Endodermal cell (in vitro differentiated cells): ENCODE data around the gene AADAT. TPM values are rescaled to one million over a fixed set of nuclear protein-coding genes. Genes with fewer than 3 reads are reported as not detected.
A peak's percentile ranks its signal among the peaks of the same experiment; 100 is the strongest.

Experiments
- DNase-seq: peaks from one replicate; pipeline ENCODE4 v3.0.0-alpha.2; 2017
- H3K27ac ChIP-seq: 2 replicates; pipeline ENCODE4 v1.5.1; 2013; ENCODE audit warnings: mild to moderate bottlenecking, low read depth, low read length, moderate library complexity
- H3K27me3 ChIP-seq: 2 replicates; pipeline ENCODE4 v1.6.1; 2013; ENCODE audit warnings: mild to moderate bottlenecking, low read length, moderate library complexity; ENCODE audit not compliant: insufficient read depth, control insufficient read depth, poor library complexity, severe bottlenecking
- H3K36me3 ChIP-seq: 2 replicates; pipeline ENCODE4 v1.7.0; 2013; ENCODE audit warnings: mild to moderate bottlenecking, low read length, moderate library complexity; ENCODE audit not compliant: control insufficient read depth, insufficient read depth
- H3K4me1 ChIP-seq: one replicate; pipeline ENCODE4 v1.7.0; 2013; ENCODE audit warnings: low read length; ENCODE audit not compliant: control insufficient read depth, insufficient read depth
- H3K4me3 ChIP-seq: 2 replicates; pipeline ENCODE4 v1.5.1; 2013; ENCODE audit warnings: mild to moderate bottlenecking, low read length, moderate library complexity
- H3K9ac ChIP-seq: 2 replicates; pipeline ENCODE4 v1.6.1; 2013; ENCODE audit warnings: mild to moderate bottlenecking, low read length, moderate library complexity; ENCODE audit not compliant: poor library complexity, severe bottlenecking; ENCODE audit errors: extremely low read depth
- H3K9me3 ChIP-seq: 2 replicates; pipeline ENCODE4 v1.6.1; 2013; ENCODE audit warnings: mild to moderate bottlenecking, low read length, moderate library complexity; ENCODE audit not compliant: control insufficient read depth
- H3K27ac Mint-ChIP-seq: 2 replicates; pipeline ENCODE4 v1.8.0; 2020; ENCODE audit warnings: mixed read lengths
- H3K27me3 Mint-ChIP-seq: 2 replicates; pipeline ENCODE4 v1.8.0; 2021; ENCODE audit warnings: mild to moderate bottlenecking, mixed read lengths; ENCODE audit not compliant: insufficient read depth
- H3K36me3 Mint-ChIP-seq: 2 replicates; pipeline ENCODE4 v1.8.0; 2020; ENCODE audit warnings: low read depth, mixed read lengths
- H3K4me1 Mint-ChIP-seq: 2 replicates; pipeline ENCODE4 v1.8.0; 2020; ENCODE audit warnings: mixed read lengths
- H3K4me3 Mint-ChIP-seq: 2 replicates; pipeline ENCODE4 v1.8.0; 2020; ENCODE audit warnings: mild to moderate bottlenecking, moderate library complexity, mixed read lengths
- H3K9me3 Mint-ChIP-seq: 2 replicates; pipeline ENCODE4 v1.8.0; 2020; ENCODE audit warnings: mild to moderate bottlenecking, mixed read lengths
- CTCF ChIP-seq: fragments of 200-600 bp; sonication (generic); conservative IDR thresholded peaks from 2 replicates; pipeline ENCODE4 v1.5.0; 2021; ENCODE audit warnings: antibody characterized with exemption, mild to moderate bottlenecking
- WGBS, 2 experiments: methylation state at CpG; one replicate each; pipeline versions ENCODE4 v1.1.5 to v1.1.7; 2013; ENCODE audit warnings: missing lambda C conversion rate in 2 of 2, mixed read lengths in 1 of 2; ENCODE audit not compliant: insufficient coverage in 1 of 2, insufficient read length in 1 of 2; 5-methylcytosine and 5-hydroxymethylcytosine counted together
- total RNA-seq, 2 donors: library from RNA; stranded (reverse); fragmentation: NEBNext Ultra II Directional in 1 of 2; extraction: Animal tissue kit (Norgen Biotek cat#: 25700) in 1 of 2; gene quantifications; 2 replicates in 1 of 2; 3 replicates in 1 of 2; pipeline ENCODE4 v1.2.1, GENCODE V29; 2021

Gene AADAT
- total RNA-seq, 2 donors from 2014 or later, result 34.4 to 42.3 TPM

- H3K4me3 Mint-ChIP-seq, result peak overlapping the region; percentile 94
- H3K27me3 ChIP-seq, result no peaks in the 10 kb centered on the region
These were observed 1.0 kb downstream of the AADAT start for GRCh38 chr4:170088716-170089115.

DNA sequence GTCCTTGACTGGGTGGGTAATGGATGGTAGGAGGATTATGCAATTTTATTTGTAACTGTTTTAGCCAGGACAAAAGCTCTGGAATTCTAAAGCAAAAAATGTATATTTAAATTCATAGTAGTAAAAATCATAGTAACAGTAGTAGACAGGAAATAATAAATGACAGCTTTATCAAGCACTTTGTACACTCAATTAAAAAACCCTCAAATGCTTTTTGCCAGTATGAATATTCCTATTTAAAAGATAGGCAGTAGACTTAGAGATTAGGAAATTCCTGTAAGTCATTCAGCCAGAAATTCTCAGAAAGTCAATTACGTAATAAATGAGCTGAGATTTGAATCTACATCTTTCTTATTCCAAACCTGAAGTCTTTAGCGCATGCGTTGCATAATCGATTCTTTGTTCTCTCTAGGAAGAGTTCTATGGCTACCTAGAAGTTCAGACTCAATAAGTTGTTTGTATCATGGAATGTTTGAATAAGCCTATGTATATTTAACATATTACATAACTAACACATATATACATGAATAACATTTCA is 2.5 kb downstream of the AADAT start:
- Histone ChIP-seq H3K4me3 (peak overlapping the region; percentile 99), H3K9me3 (peaks cover 19% of the 10 kb centered on the region), H3K27me3 (no peaks in the 10 kb centered on the region), H3K36me3 (peaks cover 64% of the 10 kb centered on the region), H3K9ac (no peak overlapping the region), H3K27ac (no peak overlapping the region), H3K4me1 (peaks cover 2% of the 10 kb centered on the region)
- Mint-ChIP-seq H3K36me3 (peaks cover 57% of the 10 kb centered on the region), H3K4me1 (peaks cover 24% of the 10 kb centered on the region), H3K27me3 (peaks cover 2% of the 10 kb centered on the region), H3K9me3 (peaks cover 7% of the 10 kb centered on the region), H3K4me3 (no peak overlapping the region), H3K27ac (no peak overlapping the region)
- no peak for DNase-seq
- 75% methylated on average over 4 of the region's 4 CpGs for WGBS, 2 experiments
- no peak for TF ChIP-seq CTCF

More at GRCh38 chr4:170088716-170089115, 1.0 kb downstream of the AADAT start:
- whole genome bisulfite sequencing, 2 experiments, result 32 to 47% methylated on average over 2 of the region's 2 CpGs
- H3K9ac ChIP-seq, result peak overlapping the region; percentile 88
- H3K4me1 ChIP-seq, result peaks cover 2% of the 10 kb centered on the region
- DNase-seq, result no peak
- H3K27ac Mint-ChIP-seq, result no peak overlapping the region
- no peak for TF ChIP-seq CTCF
- H3K36me3 ChIP-seq, result peaks cover 50% of the 10 kb centered on the region
- H3K4me1 Mint-ChIP-seq, result peaks cover 18% of the 10 kb centered on the region
- H3K9me3 Mint-ChIP-seq, result peaks cover 9% of the 10 kb centered on the region
- peaks cover 21% of the 10 kb centered on the region for H3K9me3 ChIP-seq
- no peak overlapping the region for H3K27ac ChIP-seq
- peak overlapping the region; percentile 99 for H3K4me3 ChIP-seq
- H3K27me3 Mint-ChIP-seq, result peaks cover 2% of the 10 kb centered on the region
- peaks cover 42% of the 10 kb centered on the region for H3K36me3 Mint-ChIP-seq

- no peaks in the 10 kb centered on the region for H3K9me3 Mint-ChIP-seq
- no peak for TF ChIP-seq CTCF
- H3K27me3 ChIP-seq, result no peaks in the 10 kb centered on the region
- 62% methylated on average over 1 of the region's 2 CpGs; no CpG with 5 or more reads in 1 of the 2 experiments for WGBS, 2 experiments
- no peak overlapping the region for H3K9ac ChIP-seq
- H3K4me1 Mint-ChIP-seq, result peaks cover 13% of the 10 kb centered on the region
- no peak for DNase-seq
- H3K27ac ChIP-seq, result no peak overlapping the region
- H3K4me3 ChIP-seq, result peak overlapping the region; percentile 72
- H3K4me3 Mint-ChIP-seq, result no peak overlapping the region
- H3K36me3 Mint-ChIP-seq, result peaks cover 90% of the 10 kb centered on the region
- peaks cover 11% of the 10 kb centered on the region for H3K9me3 ChIP-seq
- peaks cover 2% of the 10 kb centered on the region for H3K4me1 ChIP-seq
- peaks cover 99% of the 10 kb centered on the region for H3K36me3 ChIP-seq
- no peaks in the 10 kb centered on the region for H3K27me3 Mint-ChIP-seq
- no peak overlapping the region for H3K27ac Mint-ChIP-seq
These were observed 6.2 kb downstream of the AADAT start for GRCh38 chr4:170083541-170083940.
